HL-60 (cell line): Measurements from ENCODE around the gene DPH5.

Source experiments
- DNase-seq, 2 experiments: peaks; one replicate each; pipeline ENCODE4 v3.0.0-alpha.2; 2010 to 2020; ENCODE audit warnings: low read depth in 1 of 2, low spot score in 1 of 2
- H3K27ac ChIP-seq: fragments of 250-450 bp; sonication (Bioruptor Pico); replicated peaks from 2 replicates; pipeline ENCODE4 v1.5.1; 2020; ENCODE audit warnings: mild to moderate bottlenecking, moderate library complexity
- H3K27me3 ChIP-seq: fragments of 250-450 bp; sonication (Bioruptor Pico); 2 replicates; pipeline ENCODE4 v1.5.1; 2021; ENCODE audit warnings: mild to moderate bottlenecking, moderate library complexity; ENCODE audit not compliant: insufficient read depth, poor library complexity, severe bottlenecking
- H3K4me3 ChIP-seq: replicated peaks from 2 replicates; pipeline ENCODE4 v1.5.1; 2011; ENCODE audit warnings: mild to moderate bottlenecking, control low read depth, low read length; ENCODE audit not compliant: insufficient read depth
- CTCF ChIP-seq: IDR thresholded peaks from one replicate; pipeline ENCODE4 v1.5.1; 2011; ENCODE audit warnings: low read length, control low read depth, inconsistent platforms; ENCODE audit not compliant: insufficient read depth
- GABPA ChIP-seq: IDR thresholded peaks from 2 replicates; pipeline ENCODE4 v1.6.1; 2012; ENCODE audit warnings: low read depth
- POLR2AphosphoS5 ChIP-seq: IDR thresholded peaks from 2 replicates; pipeline ENCODE4 v1.6.1; 2012; ENCODE audit warnings: low read depth
- REST ChIP-seq: IDR thresholded peaks from 2 replicates; pipeline ENCODE4 v1.6.1; 2012; ENCODE audit warnings: low read depth; ENCODE audit not compliant: insufficient replicate concordance
- SPI1 ChIP-seq: IDR thresholded peaks from 2 replicates; pipeline ENCODE4 v1.6.1; 2012; ENCODE audit warnings: low read depth, mild to moderate bottlenecking, borderline replicate concordance

DPH5 gene

GRCh38 chr1:100972185-100972584 lies 53.4 kb downstream of the DPH5 start:
- Histone ChIP-seq H3K4me3 (no peak overlapping the region), H3K27me3 (no peaks in the 10 kb centered on the region), H3K27ac (no peak overlapping the region)
- TF ChIP-seq CTCF (no peak), GABPA (no peak), REST (no peak), SPI1 (no peak), POLR2AphosphoS5 (no peak)
- no peak for DNase-seq

GRCh38 chr1:100971021-100971420 lies 54.6 kb downstream of the DPH5 start:
- Histone ChIP-seq H3K27ac (no peak overlapping the region), H3K27me3 (no peaks in the 10 kb centered on the region), H3K4me3 (no peak overlapping the region)
- DNase-seq, result no peak
- TF ChIP-seq REST, result no peak
- no peak for TF ChIP-seq SPI1
- no peak for TF ChIP-seq GABPA
- TF ChIP-seq POLR2AphosphoS5, result no peak
- no peak for TF ChIP-seq CTCF

GRCh38 chr1:100969327-100969726 lies 56.3 kb downstream of the DPH5 start:
- TF ChIP-seq REST (no peak), POLR2AphosphoS5 (no peak), CTCF (no peak), GABPA (no peak), SPI1 (no peak)
- Histone ChIP-seq H3K27me3 (no peaks in the 10 kb centered on the region), H3K27ac (no peak overlapping the region), H3K4me3 (no peak overlapping the region)
- DNase-seq, result no peak
